Naive B cell (primary cell): ENCODE data around the gene CAVIN4. TPM values are rescaled to one million over a fixed set of nuclear protein-coding genes. Genes with fewer than 3 reads are reported as not detected.

ENCODE experiments used
- polyA plus RNA-seq, 6 donors: library from polyadenylated mRNA; unstranded; fragments of 300-500 nt; fragmentation: Illumina TruSeq; gene quantifications; one replicate each; pipeline ENCODE4 v1.2.3, GENCODE V29; 2021; ENCODE audit warnings: low read depth in 6 of 6

CAVIN4 gene
- polyA plus RNA-seq, 6 donors from 2014 or later: not detected

Other genes with a start within 250 kb of the CAVIN4 start
- 10 to 100 TPM; 10.9 to 20.9 (median 16.9) TPM for gene TEX10, start 225.1 kb upstream of the CAVIN4 start, polyA plus RNA-seq
- gene MSANTD3, start 150.9 kb upstream of the CAVIN4 start, polyA plus RNA-seq: 1 to 10 TPM; 2.3 to 5.5 (median 4.6) TPM
- not detected for gene TMEFF1, start 104.9 kb upstream of the CAVIN4 start, polyA plus RNA-seq